ENCODE measurements around the gene DRAM1.
"Not testable (repeated sequence)": the region's sequence is repeated elsewhere in the genome, so short reads cannot be mapped to it uniquely, and the experiment has no call there.

GRCh38 chr12:101856614-101857013, 20.8 kb upstream of the DRAM1 start:
- not testable (repeated sequence) for TF ChIP-seq CHD2 (IDR thresholded peaks at IDR 0.05; ENCODE audit: low read length, partially characterized antibody); TAF1 (IDR thresholded peaks at IDR 0.05; ENCODE audit: borderline replicate concordance, low read depth, low read length); CTCF (IDR thresholded peaks at IDR 0.05); EP300 (IDR thresholded peaks at IDR 0.05; ENCODE audit: borderline replicate concordance in 1 of 2, low read depth in 1 of 2, low read length in 1 of 2); POLR2AphosphoS5 (IDR thresholded peaks at IDR 0.05; ENCODE audit: low read depth, low read length); FOSL2 (IDR thresholded peaks at IDR 0.05; ENCODE audit: borderline replicate concordance, low read depth); IRF3 (IDR thresholded peaks at IDR 0.05; ENCODE audit: low read depth, low read length); FOXM1 (IDR thresholded peaks at IDR 0.05; ENCODE audit: low read depth); SIN3A (IDR thresholded peaks at IDR 0.05; ENCODE audit: borderline replicate concordance, low read depth, low read length); GABPA (IDR thresholded peaks at IDR 0.05; ENCODE audit: low read depth); MXI1 (IDR thresholded peaks at IDR 0.05; ENCODE audit: low read depth, low read length); SMC3 (IDR thresholded peaks at IDR 0.05; ENCODE audit: low read depth, low read length); NFIC (IDR thresholded peaks at IDR 0.05; ENCODE audit: borderline replicate concordance); TCF12 (IDR thresholded peaks at IDR 0.05)

Measured in SK-N-SH (cell line).